ENCODE measurements around the gene FHOD3.
A peak's percentile ranks its signal among the peaks of the same experiment; 100 is the strongest.

FHOD3 gene

GRCh38 chr18:36297417-36298125 lies at the start of gene FHOD3:
TSS of gene FHOD3 (plus strand) at chr18:36297713. CDS start at chr18:36297836, 123 bp downstream.
- DNase-seq, result no peak

GRCh38 chr18:36249392-36249791 lies 48.1 kb upstream of the FHOD3 start:
- no peak for DNase-seq

- DNase-seq, result no peak
Measured at GRCh38 chr18:36250827-36251226, 46.7 kb upstream of the FHOD3 start.

GRCh38 chr18:36255072-36255698 lies 42.3 kb upstream of the FHOD3 start:
- DNase-seq, result no peak

GRCh38 chr18:36256094-36256493 lies 41.4 kb upstream of the FHOD3 start:
- no peak for DNase-seq

- no peak for DNase-seq
Measured at GRCh38 chr18:36262971-36263370, 34.5 kb upstream of the FHOD3 start.

- no peak for DNase-seq
Measured at GRCh38 chr18:36264283-36264682, 33.2 kb upstream of the FHOD3 start.

GRCh38 chr18:36265015-36265414 lies 32.5 kb upstream of the FHOD3 start:
- DNase-seq, result no peak

GRCh38 chr18:36269157-36269556 lies 28.4 kb upstream of the FHOD3 start:
- no peak for DNase-seq

- no peak for DNase-seq
Measured at GRCh38 chr18:36271153-36271552, 26.4 kb upstream of the FHOD3 start.

GRCh38 chr18:36273347-36273746 lies 24.2 kb upstream of the FHOD3 start:
- no peak for DNase-seq

- no peak for DNase-seq
Measured at GRCh38 chr18:36274083-36274715, 23.3 kb upstream of the FHOD3 start.

GRCh38 chr18:36275561-36275960 lies 22.0 kb upstream of the FHOD3 start:
- no peak for DNase-seq

- DNase-seq, result no peak
Measured at GRCh38 chr18:36279001-36279400, 18.5 kb upstream of the FHOD3 start.

GRCh38 chr18:36281936-36282335 lies 15.6 kb upstream of the FHOD3 start:
- no peak for DNase-seq

GRCh38 chr18:36283448-36283847 lies 14.1 kb upstream of the FHOD3 start:
- no peak for DNase-seq

GRCh38 chr18:36284268-36284667 lies 13.2 kb upstream of the FHOD3 start:
- DNase-seq, result no peak

GRCh38 chr18:36284671-36285295 lies 12.7 kb upstream of the FHOD3 start:
- DNase-seq, result peak; percentile 69 to 85

- DNase-seq, result no peak
Measured at GRCh38 chr18:36287653-36288052, 9.9 kb upstream of the FHOD3 start.

GRCh38 chr18:36288689-36289088 lies 8.8 kb upstream of the FHOD3 start:
- no peak for DNase-seq

- no peak for DNase-seq
Measured at GRCh38 chr18:36294031-36294430, 3.5 kb upstream of the FHOD3 start.

GRCh38 chr18:36295214-36295613 lies 2.3 kb upstream of the FHOD3 start:
- DNase-seq, result no peak

GRCh38 chr18:36295880-36296301 lies 1.6 kb upstream of the FHOD3 start:
- no peak for DNase-seq
